Stimulated activated CD8-positive, alpha-beta memory T cell treated with anti-CD3 and anti-CD28 coated beads, Interleukin-12 subunit alpha, Interleukin-12 subunit beta, amount 100 ng/mL, for 1 hour (primary cell): ENCODE data around the gene HIVEP3.
"Not testable (repeated sequence)": the region's sequence is repeated elsewhere in the genome, so short reads cannot be mapped to it uniquely, and the experiment has no call there.

ENCODE experiments used
- DNase-seq: peaks from one replicate; pipeline ENCODE4 v3.0.0-alpha.2; 2020; ENCODE audit warnings: low read depth

The HIVEP3 gene

GRCh38 chr1:41918450-41919043 is at the start of gene HIVEP3:
HIVEP3 (minus strand) TSS chr1:41918922.
- no peak for DNase-seq

DNA sequence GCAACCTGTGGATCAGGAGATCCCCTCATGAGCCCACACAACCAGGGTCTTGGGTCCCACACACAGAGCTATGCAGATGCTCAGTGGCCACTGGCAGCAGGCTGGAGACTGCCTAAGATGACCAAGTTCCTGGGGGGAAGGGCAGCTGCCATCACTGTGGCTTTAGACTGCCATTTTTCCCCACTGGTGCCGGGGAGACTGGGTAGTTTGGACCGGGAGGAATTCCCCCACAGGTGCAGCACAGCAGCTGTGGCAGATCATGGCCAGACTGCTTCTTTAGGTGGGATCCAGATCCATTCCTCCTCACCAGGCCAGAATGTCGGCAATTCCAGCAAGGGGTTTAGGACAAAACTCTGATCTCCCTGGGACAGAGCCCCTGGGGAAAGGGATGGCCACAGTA is 45.7 kb upstream of the HIVEP3 start:
- no peak for DNase-seq

DNA sequence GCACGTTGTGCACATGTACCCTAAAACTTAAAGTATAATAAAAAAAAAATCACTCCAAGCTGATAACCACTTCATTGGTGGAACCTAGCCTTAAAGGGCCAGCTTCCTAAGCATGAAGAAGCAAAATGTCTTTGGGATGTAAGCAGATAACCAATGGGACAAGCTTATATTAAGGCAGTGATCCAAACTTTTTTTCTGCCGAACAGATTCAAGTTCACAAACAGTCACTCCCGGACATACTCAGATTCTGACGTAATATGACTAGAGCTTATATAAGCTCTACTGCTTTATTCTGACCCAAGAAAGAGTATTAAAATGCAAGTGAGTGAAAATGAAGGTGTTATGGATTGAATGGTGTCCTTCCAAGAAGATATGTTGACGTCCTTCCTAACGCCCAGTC is 44.9 kb upstream of the HIVEP3 start:
- DNase-seq = no peak

- no peak for DNase-seq
Measured at GRCh38 chr1:41958015-41958673, 39.4 kb upstream of the HIVEP3 start.

DNA sequence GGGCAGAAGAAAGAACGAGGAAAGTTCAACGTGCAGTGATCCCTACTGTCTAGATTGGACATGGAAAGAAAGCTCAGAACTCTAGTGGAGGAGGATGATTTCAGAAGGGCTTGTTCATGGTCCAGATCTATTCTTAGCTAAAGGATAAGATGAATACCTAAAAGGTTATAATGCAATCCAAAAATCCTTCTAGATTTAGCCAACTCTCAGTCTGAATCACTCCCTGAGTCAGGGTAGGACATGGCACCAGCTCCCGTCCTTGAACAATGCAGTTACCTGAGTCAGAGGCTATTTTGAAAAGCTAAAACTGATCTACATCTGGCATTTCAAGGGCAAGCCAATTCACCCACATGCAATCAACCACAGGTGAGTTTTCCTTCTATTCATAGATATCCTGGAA is 38.8 kb upstream of the HIVEP3 start:
- no peak for DNase-seq

DNA sequence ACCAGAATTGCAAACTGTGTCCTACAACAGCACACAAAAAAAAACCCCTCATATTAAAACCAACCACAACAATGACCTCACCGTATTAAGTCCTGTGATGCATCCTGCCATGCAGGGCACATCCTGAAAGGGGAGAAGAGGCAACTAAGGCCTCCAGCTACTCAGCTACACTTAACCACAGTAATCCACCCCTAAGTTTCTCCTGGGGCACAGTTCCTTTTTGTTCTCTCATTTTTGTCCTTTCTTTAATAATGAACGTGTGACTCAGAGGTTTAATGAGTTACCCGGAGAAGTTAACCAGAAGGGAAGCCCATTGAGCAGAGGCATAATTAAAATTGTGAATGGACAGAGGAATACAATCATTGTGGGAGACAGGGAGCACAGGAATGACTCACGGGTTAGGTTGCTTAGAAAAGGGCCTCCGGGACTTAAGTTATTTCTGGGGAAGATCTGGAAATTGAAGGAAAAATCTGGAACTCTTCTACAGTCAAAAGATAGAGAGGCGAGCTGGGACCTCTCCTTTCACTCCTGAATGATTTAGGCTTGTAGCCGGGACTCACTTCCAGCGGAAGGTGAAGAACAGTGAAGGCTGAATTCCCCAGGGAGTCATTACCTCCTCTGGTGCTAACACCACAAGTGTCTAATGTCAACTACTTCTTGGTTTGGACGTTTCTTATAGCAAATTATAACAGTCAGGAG is 36.9 kb upstream of the HIVEP3 start:
- no peak for DNase-seq

DNA sequence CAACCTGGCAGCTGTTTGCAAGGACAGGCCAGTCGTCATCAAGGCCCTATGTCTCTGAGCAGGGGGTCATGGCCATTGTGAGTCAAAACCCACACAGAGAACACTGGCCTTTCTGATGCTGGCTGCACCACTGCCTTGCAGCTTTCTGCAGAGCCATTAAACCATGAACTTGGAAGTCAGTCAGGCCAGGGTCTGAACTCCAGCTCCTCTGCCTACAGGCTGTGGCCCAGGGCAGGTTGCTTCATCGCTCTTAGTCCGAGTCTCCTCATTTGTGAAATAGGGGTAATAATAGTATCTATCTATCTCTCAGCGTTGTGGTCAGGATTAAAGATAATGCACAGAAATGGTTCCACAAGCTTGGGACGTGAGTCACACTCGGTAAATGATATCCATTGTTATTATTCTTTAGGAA is 35.8 kb upstream of the HIVEP3 start:
- no peak for DNase-seq

DNA sequence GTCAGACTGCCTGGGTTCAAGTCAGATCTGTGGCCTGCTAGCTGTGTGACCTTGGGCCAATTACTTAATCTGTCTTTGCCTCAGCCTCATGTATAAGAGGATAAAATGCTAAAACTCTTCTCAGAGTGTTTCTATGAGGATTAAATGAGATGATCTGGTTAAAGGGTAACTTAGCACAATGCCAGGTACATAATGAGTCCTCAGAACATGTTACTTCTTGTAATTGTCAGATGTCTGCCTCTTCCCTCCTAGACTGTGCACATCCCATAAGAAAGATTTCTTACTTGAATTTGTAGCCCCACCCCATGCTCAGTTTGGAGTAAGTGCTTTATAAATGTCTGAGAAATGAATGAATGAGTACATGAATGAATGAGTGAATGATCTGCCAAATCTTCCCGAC is 34.6 kb upstream of the HIVEP3 start:
- DNase-seq = no peak

DNA sequence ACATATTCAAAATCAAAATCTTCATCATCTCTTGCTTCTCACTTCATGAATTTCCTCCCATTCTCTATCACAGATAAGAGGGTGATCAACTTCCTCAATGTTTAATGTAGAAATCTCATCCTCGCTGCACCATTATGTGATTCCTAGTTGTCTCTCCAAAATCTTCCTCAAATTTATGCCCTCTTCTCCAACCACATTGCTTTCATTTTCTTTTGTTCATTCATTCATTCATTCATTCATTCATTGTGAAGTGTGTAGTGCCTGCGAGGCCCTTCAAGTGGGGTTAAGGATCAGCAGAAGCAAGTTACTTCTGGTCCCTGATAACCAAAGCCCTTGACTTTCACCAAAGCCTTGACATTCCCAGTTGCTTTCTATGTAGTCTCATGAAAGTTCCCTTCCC is 33.5 kb upstream of the HIVEP3 start:
- DNase-seq = no peak

- not testable (repeated sequence) for DNase-seq
Measured at GRCh38 chr1:41951492-41951891, 32.8 kb upstream of the HIVEP3 start.

DNA sequence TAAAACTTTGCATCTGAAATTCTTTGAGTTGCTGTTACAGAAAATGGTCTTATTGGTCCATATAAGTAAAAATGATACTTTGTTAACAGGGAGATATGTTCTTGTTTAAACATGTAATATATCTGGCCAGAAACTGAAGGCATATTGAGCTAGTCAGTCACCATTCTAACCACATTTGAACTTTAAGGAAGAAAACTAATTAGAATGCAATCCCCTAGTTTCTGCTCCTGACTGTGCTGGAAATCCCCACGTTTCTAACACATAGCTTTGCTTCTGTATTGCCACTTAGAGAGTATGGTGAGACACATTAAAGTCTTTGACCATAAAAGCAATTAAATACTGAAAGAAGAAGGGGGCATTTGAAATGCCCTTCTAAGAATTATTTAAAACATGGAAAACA is 32.1 kb upstream of the HIVEP3 start:
- no peak for DNase-seq

- not testable (repeated sequence) for DNase-seq
Measured at GRCh38 chr1:41945946-41946345, 27.2 kb upstream of the HIVEP3 start.

- no peak for DNase-seq
Measured at GRCh38 chr1:41943717-41944116, 25.0 kb upstream of the HIVEP3 start.

DNA sequence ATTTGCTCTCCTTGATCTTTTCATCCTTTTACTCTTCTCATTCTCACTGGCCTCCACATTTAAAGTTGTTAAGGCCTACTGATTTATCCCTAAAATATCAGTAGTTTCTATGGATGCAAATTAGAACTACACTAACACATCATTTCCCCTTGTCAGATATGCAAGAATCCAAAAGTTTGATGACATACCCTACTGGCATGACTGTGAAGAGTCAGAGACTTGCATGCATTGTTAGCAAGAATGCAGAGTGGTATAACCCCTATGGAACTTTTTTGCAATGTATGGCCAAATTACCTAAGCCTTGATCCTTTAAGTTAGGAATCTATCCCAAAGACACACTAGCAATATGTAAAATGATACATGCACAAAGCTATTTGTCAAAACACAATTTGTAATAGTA is 23.6 kb upstream of the HIVEP3 start:
- DNase-seq = no peak

DNA sequence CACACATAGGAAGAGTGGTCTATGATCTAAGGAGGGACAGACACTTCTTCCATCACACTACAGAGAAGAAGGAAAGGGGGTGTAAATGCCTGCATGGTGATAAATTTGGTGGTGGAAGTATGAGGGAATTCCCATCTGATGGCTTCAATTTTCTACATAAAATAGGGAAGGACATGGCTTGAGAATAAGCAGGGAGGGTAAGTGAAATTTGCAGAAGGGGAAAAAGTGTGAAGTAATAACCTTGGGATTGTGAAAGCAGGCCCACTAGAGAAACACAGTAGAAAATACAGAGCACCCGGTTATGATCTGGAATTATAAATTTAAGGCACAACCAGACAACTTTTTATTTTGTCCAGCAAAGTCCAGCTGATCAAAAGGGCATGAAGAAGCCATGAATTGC is 22.7 kb upstream of the HIVEP3 start:
- DNase-seq = no peak

GRCh38 chr1:41939194-41939593 is 20.5 kb upstream of the HIVEP3 start:
- no peak for DNase-seq

GRCh38 chr1:41936107-41936506 is 17.4 kb upstream of the HIVEP3 start:
- DNase-seq = no peak

DNA sequence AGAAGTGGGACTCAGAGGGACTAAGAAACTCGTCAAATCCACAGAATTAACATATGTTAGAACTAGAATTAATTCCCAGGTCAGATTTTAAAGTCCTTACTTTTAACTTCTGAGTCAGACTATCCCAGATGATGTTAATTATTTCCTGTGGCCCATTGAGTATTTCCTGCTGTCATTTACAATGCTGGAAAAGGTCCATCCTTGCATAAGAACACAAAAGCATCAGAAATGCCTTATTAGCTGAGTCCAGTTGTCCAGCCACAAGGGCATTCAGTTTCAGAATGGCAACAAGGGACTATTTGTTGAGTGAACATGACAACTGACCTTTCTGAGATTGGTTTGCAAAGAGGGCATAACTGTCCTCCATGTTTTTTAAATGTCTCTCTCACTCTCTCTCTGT is 16.5 kb upstream of the HIVEP3 start:
- no peak for DNase-seq

- no peak for DNase-seq
Measured at GRCh38 chr1:41933106-41933505, 14.4 kb upstream of the HIVEP3 start.

DNA sequence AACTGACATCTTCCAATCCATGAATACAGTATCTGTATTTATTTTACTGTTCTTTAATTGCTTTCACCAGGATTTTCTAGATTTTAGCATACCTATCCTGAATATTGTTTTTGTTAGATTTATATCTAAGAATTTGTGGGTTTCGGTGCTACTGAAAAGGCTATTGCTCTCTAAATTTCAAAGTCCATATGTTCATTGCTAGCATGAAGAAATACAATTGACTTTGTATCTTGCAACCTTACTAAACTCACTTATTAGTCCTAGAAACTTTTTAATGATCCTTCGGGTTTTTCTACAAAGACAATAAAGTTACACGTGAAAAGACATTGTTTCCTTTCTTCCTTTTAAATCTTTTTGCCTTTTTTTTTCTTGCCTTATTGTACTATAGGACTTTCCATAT is 12.9 kb upstream of the HIVEP3 start:
- no peak for DNase-seq

GRCh38 chr1:41927118-41927517 is 8.4 kb upstream of the HIVEP3 start:
- no peak for DNase-seq

DNA sequence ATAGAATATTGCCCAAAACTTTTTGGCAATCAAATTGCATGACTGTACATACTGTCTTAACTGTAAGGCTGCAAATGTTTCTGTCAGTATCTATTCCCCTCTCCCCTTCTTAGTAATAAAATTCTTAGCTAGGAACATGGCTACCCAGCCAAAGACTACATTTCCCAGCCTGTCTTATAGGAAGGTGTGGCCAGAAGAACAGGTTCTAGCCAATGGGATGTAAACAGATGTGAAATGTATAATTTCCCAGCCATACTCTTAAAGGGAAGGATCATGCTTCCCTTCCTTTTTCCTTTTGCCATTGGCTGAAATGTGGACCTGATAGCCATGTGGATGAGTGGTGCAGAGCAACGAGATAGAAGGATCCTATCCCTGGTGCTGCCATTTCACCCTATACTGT is 7.0 kb upstream of the HIVEP3 start:
- DNase-seq = no peak

- DNase-seq = no peak
Measured at GRCh38 chr1:41924911-41925310, 6.2 kb upstream of the HIVEP3 start.

GRCh38 chr1:41921271-41921670 is 2.5 kb upstream of the HIVEP3 start:
- DNase-seq = not testable (repeated sequence)
